T47D (cell line): ENCODE measurements around the gene TEX55.

Source experiments
- DNase-seq, 2 experiments: peaks; one replicate each; pipeline versions ENCODE4 v3.0.0 to v3.0.0-alpha.2; 2011 to 2012; ENCODE audit warnings: low read depth in 1 of 2, low spot score in 1 of 2
- JUND ChIP-seq: IDR thresholded peaks from 2 replicates; pipeline ENCODE4 v1.6.1; 2012; ENCODE audit warnings: low read depth
- in situ Hi-C: cut with HindIII; loops from 2 replicates; pipeline ENCODE4 v1.10.0; 2016; ENCODE audit warnings: low sequenced_read_pairs, low pct_unique_long_range_greater_than_20kb

TEX55 gene

GRCh38 chr3:119173325-119173724 is 27.4 kb downstream of the TEX55 start, which contains the start of gene UPK1B:
Gene UPK1B, plus strand, starts transcription at chr3:119173598. Its CDS starts 13,144 bp downstream, at chr3:119186742.
- no peak for DNase-seq

GRCh38 chr3:119175872-119176756 is 30.1 kb downstream of the TEX55 start:
- in situ Hi-C loops: no loop called here
- TF ChIP-seq JUND: no peak
- DNase-seq: no peak

More at GRCh38 chr3:119173325-119173724, 27.4 kb downstream of the TEX55 start, which contains the start of gene UPK1B:
- in situ Hi-C loops: no loop called here
- TF ChIP-seq JUND: no peak

GRCh38 chr3:119176778-119177177 is 30.8 kb downstream of the TEX55 start:
- no peak for TF ChIP-seq JUND
- DNase-seq: no peak
- in situ Hi-C loops: no loop called here

DNA sequence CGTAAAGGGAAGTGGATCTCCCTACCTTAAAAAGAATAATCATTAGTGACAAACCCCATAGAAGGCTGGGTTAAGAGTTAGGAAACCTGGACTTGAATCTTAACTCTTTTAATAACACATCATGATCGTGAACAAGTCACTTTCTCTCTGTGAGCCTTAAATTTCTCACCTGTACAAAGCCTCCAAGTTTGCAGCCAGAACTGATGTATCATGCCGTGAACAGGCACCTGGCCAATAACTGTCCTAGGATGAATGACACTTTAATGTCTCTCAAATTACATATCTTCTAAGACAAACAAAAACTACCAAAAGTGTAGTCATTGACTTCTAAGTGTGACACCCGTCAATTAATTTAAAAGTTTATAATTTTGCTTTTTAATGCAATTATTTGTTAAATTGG is 31.4 kb downstream of the TEX55 start:
- DNase-seq: no peak
- in situ Hi-C loops: no loop called here
- TF ChIP-seq JUND: no peak

DNA sequence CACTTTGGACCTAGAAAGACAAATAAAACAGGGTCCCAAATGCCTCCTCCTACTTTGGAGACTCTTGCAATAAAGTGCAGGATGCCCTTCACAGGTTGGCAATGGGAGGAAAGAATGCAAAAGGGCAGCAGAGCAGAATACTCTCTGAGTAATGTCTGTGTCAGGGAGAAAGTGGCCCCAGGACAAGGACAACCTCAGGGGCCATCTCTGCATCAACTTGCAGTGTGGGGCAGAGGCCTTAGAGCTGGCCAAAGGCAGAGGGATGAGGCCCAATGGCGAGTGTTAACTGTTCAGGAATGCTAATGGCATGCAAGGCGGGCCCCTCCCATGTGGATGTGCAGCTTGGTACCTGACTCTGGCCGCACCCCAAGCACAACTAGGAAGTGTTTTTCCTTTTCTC is 35.8 kb downstream of the TEX55 start:
- in situ Hi-C loops: no loop called here
- TF ChIP-seq JUND: no peak
- no peak for DNase-seq

GRCh38 chr3:119184111-119184510 is 38.1 kb downstream of the TEX55 start:
- TF ChIP-seq JUND: no peak

GRCh38 chr3:119184796-119185570 is 39.0 kb downstream of the TEX55 start:
- no peak for DNase-seq
- no peak for TF ChIP-seq JUND
- in situ Hi-C loops: no loop called here

More at GRCh38 chr3:119184111-119184510, 38.1 kb downstream of the TEX55 start:
- in situ Hi-C loops: no loop called here
- no peak for DNase-seq

- DNase-seq: no peak
- no peak for TF ChIP-seq JUND
- in situ Hi-C loops: no loop called here
Measured at GRCh38 chr3:119187266-119187665, 41.3 kb downstream of the TEX55 start.

GRCh38 chr3:119191800-119192199 is 45.8 kb downstream of the TEX55 start:
- no peak for TF ChIP-seq JUND
- in situ Hi-C loops: no loop called here
- no peak for DNase-seq

DNA sequence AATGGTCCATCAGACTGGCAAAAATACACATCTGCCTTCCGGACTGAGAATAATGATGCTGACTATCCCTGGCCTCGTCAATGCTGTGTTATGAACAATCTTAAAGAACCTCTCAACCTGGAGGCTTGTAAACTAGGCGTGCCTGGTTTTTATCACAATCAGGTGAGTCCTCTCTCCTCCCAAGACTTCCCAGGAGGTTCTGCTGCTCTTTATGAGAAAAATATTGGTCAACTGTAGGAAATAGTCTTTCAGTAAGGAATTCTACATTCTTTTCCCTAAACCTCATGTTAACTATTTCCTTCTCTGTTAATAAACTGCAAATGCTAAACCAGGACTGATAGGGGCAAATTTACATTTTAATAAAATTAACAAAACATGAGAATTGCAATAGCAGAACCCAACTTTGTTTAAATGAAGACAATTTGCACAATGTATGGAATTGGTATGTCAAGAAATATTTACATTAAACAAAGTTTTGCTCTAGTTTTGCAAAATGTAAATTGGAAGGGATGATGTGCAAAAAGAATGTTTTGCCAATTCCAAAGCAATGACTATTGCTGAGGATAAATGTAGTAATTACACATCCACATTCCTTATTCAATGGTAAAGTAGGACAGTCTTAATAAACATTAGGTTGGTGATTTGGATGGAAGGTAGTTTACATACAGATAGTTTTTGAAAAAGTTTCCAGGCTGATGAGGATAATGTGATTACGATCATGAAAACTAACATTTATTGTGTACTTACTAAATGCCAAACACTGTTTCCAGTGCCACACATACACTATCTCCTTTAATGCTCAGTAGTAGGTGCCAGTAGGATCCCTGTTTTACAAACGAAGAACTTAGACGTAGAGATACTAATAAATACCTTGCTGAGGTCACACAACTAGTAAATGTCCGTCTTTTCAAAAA is 48.5 kb downstream of the TEX55 start:
- in situ Hi-C loops: no loop called here
- no peak for DNase-seq
- TF ChIP-seq JUND: no peak

DNA sequence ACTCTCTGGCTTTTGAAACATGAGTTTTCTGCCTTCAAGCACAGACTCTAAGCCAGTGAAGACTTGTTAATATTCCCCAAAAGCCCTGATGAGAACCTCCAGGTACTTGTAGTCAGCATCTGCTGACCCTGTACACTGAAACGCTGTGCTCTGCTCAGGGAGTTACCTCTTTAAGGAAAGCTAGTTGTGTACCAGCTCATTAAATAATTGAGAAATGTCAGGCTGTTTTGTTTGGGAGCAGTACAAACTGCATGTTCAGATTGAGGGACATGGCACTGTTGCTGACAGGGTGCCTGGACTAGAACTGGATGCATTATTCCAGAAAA is 49.1 kb downstream of the TEX55 start:
- no peak for DNase-seq
- in situ Hi-C loops: no loop called here
- no peak for TF ChIP-seq JUND

GRCh38 chr3:119195911-119196310 is 49.9 kb downstream of the TEX55 start:
- in situ Hi-C loops: no loop called here
- no peak for DNase-seq
- no peak for TF ChIP-seq JUND
